ENCODE data around the gene ZNF275.

DNA sequence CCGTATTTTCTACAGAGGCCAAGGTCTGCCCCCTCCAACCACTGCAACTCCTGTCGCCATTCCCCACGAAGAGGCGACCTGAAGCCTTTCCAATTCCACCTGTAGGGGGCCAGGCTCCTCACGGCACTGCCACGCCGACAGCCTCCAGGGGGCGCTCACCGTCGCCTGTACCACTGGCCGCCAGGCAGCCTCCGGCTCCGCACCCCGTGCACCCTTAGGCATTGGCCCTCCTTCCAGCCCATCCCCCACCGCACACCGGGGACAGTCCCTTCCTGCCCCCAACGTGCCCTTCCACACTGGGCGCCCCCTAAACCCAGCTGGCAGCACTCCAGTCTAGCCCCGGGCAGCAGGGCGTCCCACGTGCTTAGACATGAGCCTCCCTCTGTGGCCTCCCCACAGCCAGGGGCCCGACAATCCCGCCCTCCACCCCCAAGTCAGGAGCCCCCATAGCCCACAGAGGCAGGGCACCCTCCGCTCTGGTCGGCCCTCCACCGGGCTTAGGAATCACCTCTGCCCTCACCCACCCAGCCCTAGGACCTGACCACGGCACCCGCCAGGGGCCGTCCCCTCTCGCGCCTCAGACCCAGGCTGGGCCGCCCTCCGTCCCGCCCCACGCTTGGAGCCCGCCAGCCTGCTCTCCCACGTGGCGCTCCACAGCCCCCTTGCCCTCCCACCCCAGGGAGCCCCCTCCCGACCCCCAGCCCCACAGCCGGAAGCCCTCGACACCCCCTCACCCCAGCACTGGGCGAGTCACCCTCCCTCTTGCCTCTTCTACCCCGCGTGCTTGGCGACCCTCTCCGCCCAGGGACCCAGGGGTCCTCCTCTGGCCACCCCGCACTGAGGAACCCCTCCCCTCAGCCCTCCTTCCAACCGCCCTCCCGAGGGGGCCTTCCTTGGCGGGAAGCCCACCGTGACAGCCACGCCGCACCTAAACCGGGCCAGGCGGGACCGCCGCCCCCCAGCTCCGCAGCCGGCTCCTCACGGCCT, 66.5 kb downstream of the ZNF275 start:
- TF ChIP-seq POLR2A (IDR thresholded peaks at IDR 0.05) (no peak), POLR2AphosphoS5 (IDR thresholded peaks at IDR 0.05) (no peak)
- TF ChIP-seq, protein P1, sequence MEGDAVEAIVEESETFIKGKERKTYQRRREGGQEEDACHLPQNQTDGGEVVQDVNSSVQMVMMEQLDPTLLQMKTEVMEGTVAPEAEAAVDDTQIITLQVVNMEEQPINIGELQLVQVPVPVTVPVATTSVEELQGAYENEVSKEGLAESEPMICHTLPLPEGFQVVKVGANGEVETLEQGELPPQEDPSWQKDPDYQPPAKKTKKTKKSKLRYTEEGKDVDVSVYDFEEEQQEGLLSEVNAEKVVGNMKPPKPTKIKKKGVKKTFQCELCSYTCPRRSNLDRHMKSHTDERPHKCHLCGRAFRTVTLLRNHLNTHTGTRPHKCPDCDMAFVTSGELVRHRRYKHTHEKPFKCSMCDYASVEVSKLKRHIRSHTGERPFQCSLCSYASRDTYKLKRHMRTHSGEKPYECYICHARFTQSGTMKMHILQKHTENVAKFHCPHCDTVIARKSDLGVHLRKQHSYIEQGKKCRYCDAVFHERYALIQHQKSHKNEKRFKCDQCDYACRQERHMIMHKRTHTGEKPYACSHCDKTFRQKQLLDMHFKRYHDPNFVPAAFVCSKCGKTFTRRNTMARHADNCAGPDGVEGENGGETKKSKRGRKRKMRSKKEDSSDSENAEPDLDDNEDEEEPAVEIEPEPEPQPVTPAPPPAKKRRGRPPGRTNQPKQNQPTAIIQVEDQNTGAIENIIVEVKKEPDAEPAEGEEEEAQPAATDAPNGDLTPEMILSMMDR (IDR thresholded peaks at IDR 0.05) = peak in 1 of 3 donors; percentile 18

Data from breast epithelium (tissue), 3 donors.